Duodenal mucosa (tissue), 2 donors: ENCODE results near the gene NEBL.
"Not testable (repeated sequence)": the region's sequence is repeated elsewhere in the genome, so short reads cannot be mapped to it uniquely, and the experiment has no call there.

Experiments
- H3K27ac ChIP-seq: one replicate; pipeline ENCODE4 v1.7.0; 2013; ENCODE audit warnings: low read depth, low read length
- H3K27me3 ChIP-seq, 2 donors: one replicate each; pipeline ENCODE4 v1.7.0; 2013; ENCODE audit warnings: low read length in 2 of 2, control low read depth in 1 of 2; ENCODE audit not compliant: insufficient read depth in 2 of 2, control insufficient read depth in 1 of 2
- H3K36me3 ChIP-seq, 2 donors: one replicate each; pipeline ENCODE4 v1.7.0; 2013; ENCODE audit warnings: low read length in 2 of 2, control low read depth in 1 of 2; ENCODE audit not compliant: insufficient read depth in 2 of 2, control insufficient read depth in 1 of 2
- H3K4me1 ChIP-seq, 2 donors: one replicate each; pipeline ENCODE4 v1.7.0; 2013; ENCODE audit warnings: low read length in 2 of 2, control low read depth in 1 of 2; ENCODE audit not compliant: insufficient read depth in 2 of 2, control insufficient read depth in 1 of 2
- H3K4me3 ChIP-seq, 2 donors: one replicate each; pipeline ENCODE4 v1.7.0; 2013; ENCODE audit warnings: low read length in 2 of 2, low read depth in 1 of 2
- H3K9ac ChIP-seq, 2 donors: one replicate each; pipeline ENCODE4 v1.7.0; 2013; ENCODE audit warnings: low read length in 2 of 2, low read depth in 1 of 2
- H3K9me3 ChIP-seq, 2 donors: one replicate each; pipeline ENCODE4 v1.7.0; 2013; ENCODE audit warnings: low read length in 2 of 2, control low read depth in 1 of 2; ENCODE audit not compliant: control insufficient read depth in 1 of 2

NEBL gene

GRCh38 chr10:20897146-20897825 is at the start of gene NEBL:
Gene NEBL, minus strand, starts transcription at chr10:20897311. Its CDS starts 106 bp downstream, at chr10:20897205.
- no peak within 1 kb of the TSS for H3K27ac ChIP-seq
- no peak within 1 kb of the TSS for H3K4me3 ChIP-seq
- H3K4me1 ChIP-seq: no peaks in the 10 kb centered on the region

GRCh38 chr10:20945546-20946332 is 48.6 kb upstream of the NEBL start:
- H3K4me3 ChIP-seq: no peak overlapping the region
- H3K4me1 ChIP-seq: no peaks in the 10 kb centered on the region
- H3K9ac ChIP-seq: no peak overlapping the region
- no peak overlapping the region for H3K27ac ChIP-seq
- no peaks in the 10 kb centered on the region for H3K36me3 ChIP-seq
- H3K9me3 ChIP-seq: no peaks in the 10 kb centered on the region
- H3K27me3 ChIP-seq: no peaks in the 10 kb centered on the region

More at GRCh38 chr10:20897146-20897825, at the start of gene NEBL:
- no peak within 1 kb of the TSS for H3K9ac ChIP-seq
- no peaks in the 10 kb centered on the region for H3K9me3 ChIP-seq
- H3K27me3 ChIP-seq: no peaks in the 10 kb centered on the region
- no peaks in the 10 kb centered on the region for H3K36me3 ChIP-seq

- Histone ChIP-seq H3K4me1 (no peaks in the 10 kb centered on the region), H3K4me3 (no peak overlapping the region), H3K9ac (no peak overlapping the region), H3K36me3 (no peaks in the 10 kb centered on the region), H3K27me3 (no peaks in the 10 kb centered on the region), H3K27ac (no peak overlapping the region), H3K9me3 (no peaks in the 10 kb centered on the region)
Measured at GRCh38 chr10:20944789-20945502, 47.8 kb upstream of the NEBL start.

GRCh38 chr10:20939414-20939813 is 42.3 kb upstream of the NEBL start:
- H3K27me3 ChIP-seq, H3K9ac ChIP-seq: not testable (repeated sequence)

GRCh38 chr10:20936396-20936795 is 39.3 kb upstream of the NEBL start:
- H3K27me3 ChIP-seq: no peaks in the 10 kb centered on the region
- no peak overlapping the region for H3K9ac ChIP-seq
- no peak overlapping the region for H3K27ac ChIP-seq
- H3K36me3 ChIP-seq: no peaks in the 10 kb centered on the region
- H3K4me1 ChIP-seq: no peaks in the 10 kb centered on the region
- H3K9me3 ChIP-seq: no peaks in the 10 kb centered on the region
- H3K4me3 ChIP-seq: no peak overlapping the region

More at GRCh38 chr10:20939414-20939813, 42.3 kb upstream of the NEBL start:
- not testable (repeated sequence) for H3K9me3 ChIP-seq, H3K4me1 ChIP-seq, H3K36me3 ChIP-seq, H3K27ac ChIP-seq, H3K4me3 ChIP-seq

GRCh38 chr10:20935931-20936330 is 38.8 kb upstream of the NEBL start:
- no peaks in the 10 kb centered on the region for H3K9me3 ChIP-seq
- H3K4me3 ChIP-seq: no peak overlapping the region
- no peaks in the 10 kb centered on the region for H3K4me1 ChIP-seq
- H3K27me3 ChIP-seq: no peaks in the 10 kb centered on the region
- no peak overlapping the region for H3K27ac ChIP-seq
- no peaks in the 10 kb centered on the region for H3K36me3 ChIP-seq
- no peak overlapping the region for H3K9ac ChIP-seq

- H3K4me3 ChIP-seq: no peak overlapping the region
- H3K36me3 ChIP-seq: no peaks in the 10 kb centered on the region
- no peak overlapping the region for H3K27ac ChIP-seq
- no peaks in the 10 kb centered on the region for H3K4me1 ChIP-seq
- no peaks in the 10 kb centered on the region for H3K27me3 ChIP-seq
- no peaks in the 10 kb centered on the region for H3K9me3 ChIP-seq
- no peak overlapping the region for H3K9ac ChIP-seq
Measured at GRCh38 chr10:20935301-20935700, 38.2 kb upstream of the NEBL start.

- Histone ChIP-seq H3K27ac (no peak overlapping the region), H3K4me1 (no peaks in the 10 kb centered on the region), H3K27me3 (no peaks in the 10 kb centered on the region), H3K4me3 (no peak overlapping the region), H3K9me3 (no peaks in the 10 kb centered on the region), H3K9ac (no peak overlapping the region), H3K36me3 (no peaks in the 10 kb centered on the region)
Measured at GRCh38 chr10:20933705-20934104, 36.6 kb upstream of the NEBL start.

- H3K36me3 ChIP-seq: no peaks in the 10 kb centered on the region
- no peaks in the 10 kb centered on the region for H3K27me3 ChIP-seq
- no peak overlapping the region for H3K9ac ChIP-seq
- no peaks in the 10 kb centered on the region for H3K9me3 ChIP-seq
- H3K4me1 ChIP-seq: no peaks in the 10 kb centered on the region
- H3K27ac ChIP-seq: no peak overlapping the region
- H3K4me3 ChIP-seq: no peak overlapping the region
Measured at GRCh38 chr10:20932606-20933126, 35.6 kb upstream of the NEBL start.
